ENCODE data around the gene FER1L5.

Gene FER1L5

GRCh38 chr2:96737251-96737650, 94.7 kb downstream of the FER1L5 start:
- Histone ChIP-seq H2AK5ac (ENCODE audit: low read length) (no peak overlapping the region), H2AFZ (ENCODE audit: insufficient read depth, low read length, poor library complexity) (no peak overlapping the region), H3K23ac (ENCODE audit: low read length) (no peak overlapping the region), H3K9ac (ENCODE audit: low read length) (no peak overlapping the region), H2BK5ac (ENCODE audit: low read depth, low read length, poor library complexity) (no peak overlapping the region), H3K4me3 (ENCODE audit: low read depth, low read length) (no peak overlapping the region), H3K4me2 (ENCODE audit: low read length) (no peak overlapping the region), H3K9me3 (ENCODE audit: insufficient read depth, low read depth, low read length) (no peaks in the 10 kb centered on the region), H3K79me2 (ENCODE audit: control insufficient read depth, insufficient read depth, low read length, poor library complexity) (peaks cover 3% of the 10 kb centered on the region), H3K27ac (ENCODE audit: low read depth, low read length) (no peak overlapping the region), H2BK120ac (ENCODE audit: insufficient read depth, low read length, poor library complexity) (no peak overlapping the region), H2BK12ac (ENCODE audit: low read length) (no peak overlapping the region), H3K14ac (ENCODE audit: low read length) (no peak overlapping the region), H3K27me3 (ENCODE audit: insufficient read depth, low read length) (no peaks in the 10 kb centered on the region), H4K91ac (ENCODE audit: low read depth, low read length) (no peak overlapping the region), H3K79me1 (ENCODE audit: low read length) (peaks cover 4% of the 10 kb centered on the region), H3K4ac (ENCODE audit: low read depth, low read length) (no peak overlapping the region), H4K12ac (ENCODE audit: low read depth, low read length) (no peak overlapping the region), H3K36me3 (ENCODE audit: control insufficient read depth in 1 of 2, insufficient read depth in 2 of 2, low read length in 2 of 2) (peaks cover 4 to 21% of the 10 kb centered on the region in 2 experiments), H3K18ac (ENCODE audit: low read length) (no peak overlapping the region), H3K4me1 (ENCODE audit: control insufficient read depth in 1 of 2, insufficient read depth in 2 of 2, low read length in 2 of 2) (peaks cover 4 to 6% of the 10 kb centered on the region in 2 experiments), H4K8ac (ENCODE audit: low read depth, low read length) (no peak overlapping the region)
- DNase-seq, result no peak
- WGBS (ENCODE audit: extremely low coverage, insufficient coverage, insufficient read length), result no CpG with 5 or more reads among the region's 2 CpGs

DNA sequence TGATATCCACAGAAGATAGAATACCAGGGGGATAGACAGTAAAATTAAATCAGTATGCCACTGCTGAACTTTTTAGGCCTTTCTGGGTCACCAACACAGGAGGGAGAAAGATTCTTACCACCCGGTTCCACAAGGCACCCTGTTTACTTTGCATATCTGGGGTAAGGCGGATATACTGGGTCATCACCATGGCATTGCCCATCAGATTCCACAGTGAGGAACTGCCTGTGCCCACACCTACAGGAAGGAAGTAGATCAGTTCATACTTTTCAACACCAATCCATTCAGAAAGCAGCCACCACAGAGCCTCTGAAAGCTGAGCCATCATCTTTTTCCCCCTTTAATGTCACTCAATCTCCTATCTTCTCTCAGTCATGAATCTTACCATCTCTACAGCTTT, 95.3 kb downstream of the FER1L5 start:
- WGBS (ENCODE audit: extremely low coverage, insufficient coverage, insufficient read length), result no CpG with 5 or more reads among the region's 2 CpGs
- Histone ChIP-seq H3K14ac (ENCODE audit: low read length) (no peak overlapping the region), H3K18ac (ENCODE audit: low read length) (no peak overlapping the region), H2BK12ac (ENCODE audit: low read length) (no peak overlapping the region), H3K9ac (ENCODE audit: low read length) (no peak overlapping the region), H2AK5ac (ENCODE audit: low read length) (no peak overlapping the region), H4K12ac (ENCODE audit: low read depth, low read length) (no peak overlapping the region), H3K9me3 (ENCODE audit: insufficient read depth, low read depth, low read length) (no peaks in the 10 kb centered on the region), H2BK5ac (ENCODE audit: low read depth, low read length, poor library complexity) (no peak overlapping the region), H3K4ac (ENCODE audit: low read depth, low read length) (no peak overlapping the region), H4K8ac (ENCODE audit: low read depth, low read length) (no peak overlapping the region), H3K36me3 (ENCODE audit: control insufficient read depth in 1 of 2, insufficient read depth in 2 of 2, low read length in 2 of 2) (peaks cover 4 to 21% of the 10 kb centered on the region in 2 experiments), H2BK120ac (ENCODE audit: insufficient read depth, low read length, poor library complexity) (no peak overlapping the region), H3K23ac (ENCODE audit: low read length) (no peak overlapping the region), H3K27ac (ENCODE audit: low read depth, low read length) (no peak overlapping the region), H3K4me3 (ENCODE audit: low read depth, low read length) (no peak overlapping the region), H2AFZ (ENCODE audit: insufficient read depth, low read length, poor library complexity) (no peak overlapping the region), H3K79me1 (ENCODE audit: low read length) (peaks cover 4% of the 10 kb centered on the region), H3K27me3 (ENCODE audit: insufficient read depth, low read length) (no peaks in the 10 kb centered on the region), H3K79me2 (ENCODE audit: control insufficient read depth, insufficient read depth, low read length, poor library complexity) (peaks cover 3% of the 10 kb centered on the region), H4K91ac (ENCODE audit: low read depth, low read length) (no peak overlapping the region), H3K4me2 (ENCODE audit: low read length) (no peak overlapping the region), H3K4me1 (ENCODE audit: control insufficient read depth in 1 of 2, insufficient read depth in 2 of 2, low read length in 2 of 2) (peaks cover 4 to 6% of the 10 kb centered on the region in 2 experiments)
- DNase-seq, result no peak

GRCh38 chr2:96739076-96739632, 96.6 kb downstream of the FER1L5 start:
- H3K4me2 ChIP-seq (ENCODE audit: low read length), result peak overlapping the region; percentile 92
- H3K18ac ChIP-seq (ENCODE audit: low read length), result peak overlapping the region; percentile 24
- no CpG with 5 or more reads among the region's 4 CpGs for WGBS (ENCODE audit: extremely low coverage, insufficient coverage, insufficient read length)
- peaks cover 4% of the 10 kb centered on the region for H3K79me1 ChIP-seq (ENCODE audit: low read length)
- peak overlapping the region; percentile 100 for H3K4me3 ChIP-seq (ENCODE audit: low read depth, low read length)
- peaks cover 4 to 6% of the 10 kb centered on the region in 2 experiments for H3K4me1 ChIP-seq (ENCODE audit: control insufficient read depth in 1 of 2, insufficient read depth in 2 of 2, low read length in 2 of 2)
- peak in 1 of 2 donors; percentile 56 for DNase-seq
- no peak overlapping the region for H3K27ac ChIP-seq (ENCODE audit: low read depth, low read length)
- peak overlapping the region; percentile 47 for H4K91ac ChIP-seq (ENCODE audit: low read depth, low read length)
- H3K27me3 ChIP-seq (ENCODE audit: insufficient read depth, low read length), result no peaks in the 10 kb centered on the region
- peak overlapping the region; percentile 36 for H2AK5ac ChIP-seq (ENCODE audit: low read length)
- peaks cover 2 to 9% of the 10 kb centered on the region in 2 experiments for H3K36me3 ChIP-seq (ENCODE audit: control insufficient read depth in 1 of 2, insufficient read depth in 2 of 2, low read length in 2 of 2)
- peak overlapping the region; percentile 25 for H2BK5ac ChIP-seq (ENCODE audit: low read depth, low read length, poor library complexity)
- H3K79me2 ChIP-seq (ENCODE audit: control insufficient read depth, insufficient read depth, low read length, poor library complexity), result peaks cover 3% of the 10 kb centered on the region
- H2BK12ac ChIP-seq (ENCODE audit: low read length), result no peak overlapping the region
- H4K8ac ChIP-seq (ENCODE audit: low read depth, low read length), result peak overlapping the region; percentile 79
- no peak overlapping the region for H2BK120ac ChIP-seq (ENCODE audit: insufficient read depth, low read length, poor library complexity)
- H3K4ac ChIP-seq (ENCODE audit: low read depth, low read length), result peak overlapping the region; percentile 42
- peak overlapping the region; percentile 83 for H4K12ac ChIP-seq (ENCODE audit: low read depth, low read length)
- no peaks in the 10 kb centered on the region for H3K9me3 ChIP-seq (ENCODE audit: insufficient read depth, low read depth, low read length)
- H2AFZ ChIP-seq (ENCODE audit: insufficient read depth, low read length, poor library complexity), result peak overlapping the region; percentile 19
- H3K9ac ChIP-seq (ENCODE audit: low read length), result peak overlapping the region; percentile 85
- H3K23ac ChIP-seq (ENCODE audit: low read length), result peak overlapping the region; percentile 56
- H3K14ac ChIP-seq (ENCODE audit: low read length), result peak overlapping the region; percentile 36

DNA sequence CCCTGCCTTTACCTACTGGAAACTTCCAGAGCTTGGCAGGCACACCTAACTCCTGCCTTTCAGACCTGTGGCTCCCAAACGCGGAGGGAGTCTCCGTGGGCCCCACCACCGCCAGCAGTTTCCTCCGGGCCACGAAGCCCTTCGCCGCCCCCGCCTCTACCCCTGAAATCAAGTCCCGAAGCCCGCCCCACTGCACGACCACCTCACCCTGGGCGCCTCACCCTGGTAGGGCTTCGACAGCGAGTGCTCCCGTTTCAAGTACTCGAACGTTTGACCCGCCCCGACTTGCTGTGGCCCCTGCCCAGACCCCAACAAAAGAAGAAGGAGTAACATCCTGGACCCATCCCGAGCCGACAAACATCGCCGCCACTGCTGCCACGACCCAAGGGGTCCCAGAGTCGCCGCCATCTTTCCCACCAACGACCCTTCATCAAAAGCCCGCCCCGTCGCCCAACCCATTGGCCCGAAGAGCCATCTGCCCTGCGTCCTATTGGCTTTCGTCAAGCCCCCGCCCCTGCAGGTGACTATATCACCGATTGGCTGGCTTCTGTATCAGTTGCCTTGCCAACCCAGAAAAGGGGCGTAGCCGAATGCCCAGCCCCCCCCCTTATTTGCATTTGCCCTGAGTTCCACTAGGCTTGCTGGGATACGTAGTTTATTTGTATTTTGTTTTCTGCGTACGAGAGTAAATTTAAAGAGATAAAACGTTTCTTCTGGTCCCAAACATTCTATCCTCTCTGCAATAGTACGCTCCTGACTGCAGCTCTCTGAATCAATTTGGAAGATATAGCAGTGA, 97.3 kb downstream of the FER1L5 start, which contains the start of gene LMAN2L:
TSS of gene LMAN2L (minus strand) at position 432 of the 796 bp plus-strand sequence. CDS start at position 408, 24 bp downstream.
- peaks cover 4% of the 10 kb centered on the region for H3K79me1 ChIP-seq (ENCODE audit: low read length)
- peak within 1 kb of the TSS; percentile 47 for H4K91ac ChIP-seq (ENCODE audit: low read depth, low read length)
- peak within 1 kb of the TSS; percentile 24 for H3K18ac ChIP-seq (ENCODE audit: low read length)
- peak within 1 kb of the TSS; percentile 79 for H4K8ac ChIP-seq (ENCODE audit: low read depth, low read length)
- H2AFZ ChIP-seq (ENCODE audit: insufficient read depth, low read length, poor library complexity), result peak within 1 kb of the TSS; percentile 19
- H3K27ac ChIP-seq (ENCODE audit: low read depth, low read length), result no peak within 1 kb of the TSS
- H2BK5ac ChIP-seq (ENCODE audit: low read depth, low read length, poor library complexity), result peak within 1 kb of the TSS; percentile 25
- no CpG with 5 or more reads among the region's 43 CpGs for WGBS (ENCODE audit: extremely low coverage, insufficient coverage, insufficient read length)
- H3K27me3 ChIP-seq (ENCODE audit: insufficient read depth, low read length), result no peaks in the 10 kb centered on the region
- peaks cover 3% of the 10 kb centered on the region for H3K79me2 ChIP-seq (ENCODE audit: control insufficient read depth, insufficient read depth, low read length, poor library complexity)
- H3K9me3 ChIP-seq (ENCODE audit: insufficient read depth, low read depth, low read length), result no peaks in the 10 kb centered on the region
- H4K12ac ChIP-seq (ENCODE audit: low read depth, low read length), result peak within 1 kb of the TSS; percentile 83
- peak within 1 kb of the TSS; percentile 36 for H2AK5ac ChIP-seq (ENCODE audit: low read length)
- DNase-seq, result peak; percentile 97
- H3K4me3 ChIP-seq (ENCODE audit: low read depth, low read length), result peak within 1 kb of the TSS; percentile 100
- H3K4ac ChIP-seq (ENCODE audit: low read depth, low read length), result peak within 1 kb of the TSS; percentile 42
- peak within 1 kb of the TSS; percentile 92 for H3K4me2 ChIP-seq (ENCODE audit: low read length)
- H3K23ac ChIP-seq (ENCODE audit: low read length), result peak within 1 kb of the TSS; percentile 56
- H2BK120ac ChIP-seq (ENCODE audit: insufficient read depth, low read length, poor library complexity), result no peak within 1 kb of the TSS
- peak within 1 kb of the TSS; percentile 85 for H3K9ac ChIP-seq (ENCODE audit: low read length)
- peaks cover 0 to 7% of the 10 kb centered on the region in 2 experiments for H3K36me3 ChIP-seq (ENCODE audit: control insufficient read depth in 1 of 2, insufficient read depth in 2 of 2, low read length in 2 of 2)
- peaks cover 4 to 6% of the 10 kb centered on the region in 2 experiments for H3K4me1 ChIP-seq (ENCODE audit: control insufficient read depth in 1 of 2, insufficient read depth in 2 of 2, low read length in 2 of 2)
- no peak within 1 kb of the TSS for H2BK12ac ChIP-seq (ENCODE audit: low read length)
- peak within 1 kb of the TSS; percentile 36 for H3K14ac ChIP-seq (ENCODE audit: low read length)

Data from trophoblast cell (in vitro differentiated cells and primary cell).